Amniotic epithelial cell (primary cell): ENCODE data around the gene BCKDHB.

Experiments
- DNase-seq: peaks from one replicate; pipeline ENCODE4 v3.0.0-alpha.2; 2010; ENCODE audit warnings: low read depth

Gene BCKDHB

GRCh38 chr6:80151635-80152034 is 45.2 kb downstream of the BCKDHB start:
- DNase-seq = no peak

DNA sequence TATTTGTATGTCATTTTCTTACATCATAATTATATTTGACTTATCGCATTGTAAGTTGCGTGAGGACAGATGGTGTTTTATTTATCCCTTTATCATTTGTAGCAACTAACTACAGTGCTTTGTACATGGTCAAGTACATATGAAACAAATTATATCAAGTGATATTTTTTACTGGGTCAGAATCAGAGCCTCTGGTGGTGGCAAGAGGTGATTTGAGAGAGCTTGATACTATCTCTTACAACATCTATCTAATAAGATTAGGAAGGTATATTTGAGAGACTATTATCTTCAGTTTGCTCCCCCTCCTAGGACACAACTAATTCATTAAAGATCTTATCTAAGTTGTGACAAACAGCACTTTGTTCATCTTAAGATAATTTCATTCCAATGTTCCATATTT is 47.7 kb downstream of the BCKDHB start:
- no peak for DNase-seq

DNA sequence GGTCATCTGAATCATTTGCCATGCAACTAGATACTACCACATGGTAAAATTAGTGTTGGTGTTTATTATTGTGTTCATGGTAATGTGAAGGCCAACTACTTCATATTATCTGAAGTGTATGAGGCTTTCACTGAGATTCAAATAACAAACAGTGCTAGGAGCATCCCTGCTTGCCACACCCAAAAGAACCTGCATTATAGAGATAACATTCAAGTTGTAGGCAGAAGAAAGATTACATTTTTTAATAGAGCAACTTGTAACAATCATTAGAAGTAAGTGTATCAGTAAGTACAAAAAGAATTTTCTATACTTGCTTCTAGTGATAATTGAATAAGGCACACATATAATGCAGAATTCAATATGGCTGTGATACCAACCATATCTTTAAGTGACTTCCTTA is 49.8 kb downstream of the BCKDHB start:
- no peak for DNase-seq

GRCh38 chr6:80158478-80158989 is 52.1 kb downstream of the BCKDHB start:
- DNase-seq = no peak

- no peak for DNase-seq
These were observed 55.0 kb downstream of the BCKDHB start for GRCh38 chr6:80161434-80161833.

DNA sequence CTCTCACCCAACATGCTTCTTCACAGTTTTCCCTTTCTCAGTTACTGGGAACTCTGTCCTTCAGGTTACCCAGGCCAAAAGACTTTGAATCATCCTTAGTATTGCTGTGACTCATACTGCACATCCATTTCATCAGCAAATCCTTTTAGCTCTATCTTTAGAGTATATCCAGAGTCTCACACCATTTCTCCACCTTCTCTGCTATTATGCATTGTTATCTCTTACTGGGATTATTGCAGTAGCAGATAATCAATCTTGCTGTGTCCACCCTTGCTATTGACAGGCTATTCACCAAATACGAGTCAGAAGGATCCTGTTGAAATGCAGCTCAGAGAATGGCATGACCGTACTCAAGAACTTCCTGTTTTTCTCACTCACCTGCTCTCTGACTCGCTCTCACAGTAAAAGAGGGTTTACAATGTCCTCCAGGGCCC is 57.3 kb downstream of the BCKDHB start:
- DNase-seq = peak; percentile 85

DNA sequence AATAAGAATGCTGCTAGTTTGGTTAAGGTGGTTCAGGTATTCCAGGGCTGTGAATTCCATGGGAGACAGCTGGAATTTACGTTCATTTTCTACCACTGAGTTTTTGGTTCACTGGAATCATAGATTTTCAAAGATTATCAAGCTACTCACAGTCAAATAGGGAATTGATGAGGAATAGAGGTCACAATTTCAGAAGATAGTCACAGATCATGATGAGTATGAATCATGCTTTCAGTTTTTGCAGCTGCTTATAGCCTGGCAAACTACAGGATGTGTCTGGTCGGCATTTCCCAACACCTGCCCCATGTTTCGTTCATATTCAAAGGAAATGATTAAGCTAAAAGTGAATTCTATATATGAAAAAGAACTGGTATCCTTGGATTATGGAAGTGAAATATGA is 58.7 kb downstream of the BCKDHB start:
- DNase-seq = no peak

DNA sequence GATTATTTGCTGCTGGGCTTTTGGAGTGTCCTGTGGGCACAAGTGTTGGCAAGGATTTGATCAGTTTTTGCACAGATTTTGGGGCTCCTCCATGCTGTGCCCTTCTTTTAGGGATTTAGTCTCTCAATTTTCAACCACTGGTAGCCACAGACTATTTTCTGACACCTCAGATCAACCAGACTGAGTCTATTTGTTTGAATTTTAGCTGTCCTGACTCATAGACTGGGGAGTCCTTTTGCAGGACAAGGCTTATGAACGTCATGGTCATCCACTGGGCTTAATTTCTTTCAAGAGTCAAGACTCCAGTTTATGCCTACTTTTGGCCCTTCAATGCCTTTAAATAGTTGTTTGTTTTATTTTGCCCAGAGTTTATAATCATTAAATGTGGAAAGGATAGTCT is 59.3 kb downstream of the BCKDHB start:
- DNase-seq = no peak

- no peak for DNase-seq
These were observed 64.0 kb downstream of the BCKDHB start for GRCh38 chr6:80170433-80170832.

- no peak for DNase-seq
These were observed 66.9 kb downstream of the BCKDHB start for GRCh38 chr6:80173411-80173810.

DNA sequence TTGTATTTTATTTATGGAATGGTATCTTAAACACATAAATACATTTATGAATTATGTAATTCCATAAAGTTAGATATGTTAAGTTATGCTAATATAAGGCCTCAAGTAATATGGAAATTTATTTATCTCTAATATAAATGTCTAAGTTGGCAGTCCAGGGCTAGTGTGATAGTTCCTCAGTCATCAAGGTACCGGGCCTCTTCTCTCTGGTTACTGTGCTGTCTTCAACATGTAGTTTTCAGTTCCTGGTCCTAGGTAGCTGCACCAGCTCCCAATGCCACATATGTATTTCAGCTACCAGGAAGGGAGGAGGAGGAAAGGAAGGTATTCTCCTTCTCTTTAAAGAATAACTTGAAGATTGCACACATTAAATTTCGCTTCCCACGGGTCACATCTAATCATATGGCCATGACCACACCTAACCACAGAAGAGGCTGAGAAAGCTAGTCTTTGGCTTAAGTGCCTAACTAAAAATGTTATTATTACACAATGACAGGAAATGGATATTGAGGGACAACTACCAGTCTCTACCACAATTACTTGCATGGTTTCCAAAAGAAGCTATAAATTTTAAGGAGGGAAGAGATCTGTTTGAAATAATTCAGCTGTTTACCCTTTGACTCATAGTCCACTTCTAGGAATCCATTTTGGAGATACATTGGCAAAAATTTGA is 68.6 kb downstream of the BCKDHB start:
- DNase-seq = peak; percentile 91

DNA sequence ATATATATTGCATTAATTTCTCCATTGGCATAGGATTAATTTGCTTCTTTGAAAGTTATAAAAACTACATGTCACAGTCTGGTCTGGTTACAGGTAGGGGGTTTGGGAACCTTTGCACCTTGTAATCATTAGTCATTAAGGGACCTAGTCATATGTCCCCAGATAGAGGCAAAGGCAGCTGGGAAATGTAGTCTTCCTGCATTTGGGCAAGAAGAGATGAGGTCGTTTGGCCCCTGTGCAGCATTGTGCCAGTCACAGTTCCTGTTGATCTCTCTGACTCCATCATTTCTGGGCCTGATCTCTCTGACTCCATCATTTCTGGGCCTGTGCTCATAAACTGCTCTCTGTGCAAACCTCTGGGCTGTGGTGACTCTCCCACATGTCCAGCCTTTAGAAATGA is 73.2 kb downstream of the BCKDHB start:
- DNase-seq = no peak

DNA sequence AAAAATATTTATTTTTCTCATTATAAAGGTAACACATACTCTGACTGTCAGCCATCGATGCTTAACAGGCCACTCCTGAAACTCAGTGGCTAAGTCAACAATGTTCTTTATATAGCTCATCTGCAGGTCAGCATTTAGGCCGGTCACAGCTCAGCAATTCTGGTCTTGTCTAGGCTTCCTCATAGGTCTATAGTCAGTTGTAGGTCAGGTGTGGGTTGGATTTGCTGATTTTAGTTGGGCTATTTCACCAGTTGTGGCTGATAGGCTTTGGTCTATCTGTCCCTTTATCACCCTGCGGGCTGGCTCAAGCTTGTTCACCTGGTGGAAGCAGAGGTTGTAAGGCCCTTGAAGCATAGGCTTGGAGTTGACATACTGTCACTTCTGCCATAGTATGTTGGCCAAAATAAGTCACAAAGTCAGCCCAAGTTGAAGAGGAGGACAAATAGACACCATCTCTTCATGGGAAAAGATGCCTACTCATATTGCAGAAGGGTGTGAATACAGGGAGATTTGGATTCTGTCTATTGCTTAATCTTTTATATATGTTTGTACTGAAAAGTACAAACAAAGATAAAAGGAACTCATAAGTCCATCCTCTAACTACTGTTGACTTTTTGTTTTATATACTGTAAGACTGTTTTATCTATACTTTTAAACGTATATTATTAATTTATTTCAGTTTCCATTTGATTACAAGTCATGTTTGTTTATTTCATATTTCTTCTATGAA is 75.0 kb downstream of the BCKDHB start:
- DNase-seq = no peak

GRCh38 chr6:80182308-80182707 is 75.8 kb downstream of the BCKDHB start:
- DNase-seq = peak; percentile 62

GRCh38 chr6:80183019-80183795 is 76.7 kb downstream of the BCKDHB start:
- no peak for DNase-seq

- DNase-seq = no peak
These were observed 79.0 kb downstream of the BCKDHB start for GRCh38 chr6:80185492-80185891.

DNA sequence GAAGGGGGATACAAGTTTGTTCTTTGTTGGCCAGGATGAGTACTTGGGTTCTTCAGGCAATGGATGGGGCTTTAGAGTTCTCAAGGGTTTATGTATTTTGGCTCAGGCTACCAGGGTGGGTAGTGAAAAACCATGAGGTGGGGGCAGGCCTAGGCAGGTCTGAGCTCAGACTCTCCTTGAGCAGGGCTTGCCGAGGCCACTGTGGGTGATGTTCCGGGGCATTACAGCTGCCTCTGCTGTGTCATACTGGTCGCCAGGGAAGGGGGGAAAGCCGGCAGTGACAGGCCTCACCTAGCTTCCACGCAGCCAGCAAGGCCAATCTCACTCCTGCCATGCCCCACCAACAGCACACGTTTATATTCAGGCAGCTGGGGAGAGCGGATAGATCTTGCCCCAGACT is 79.6 kb downstream of the BCKDHB start:
- DNase-seq = no peak

DNA sequence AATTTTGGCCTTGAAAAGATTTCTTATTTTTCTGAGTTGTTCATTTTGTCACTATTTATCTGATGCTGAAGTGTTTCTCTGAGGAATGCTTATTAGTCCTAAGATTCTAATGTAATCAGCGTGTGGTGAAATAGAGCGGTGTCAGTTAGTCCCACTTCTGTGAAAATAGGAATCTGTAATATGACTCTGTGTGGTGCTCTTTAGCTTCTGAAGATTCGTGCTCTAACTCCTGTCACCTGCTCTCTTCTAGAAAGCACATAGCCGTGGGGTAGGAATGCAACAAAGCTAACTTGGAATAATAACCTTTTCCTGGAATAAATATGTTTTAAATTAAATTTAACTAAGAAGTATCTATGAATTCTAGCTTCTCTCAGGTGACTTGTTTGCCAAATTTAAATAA is 90.4 kb downstream of the BCKDHB start:
- DNase-seq = no peak

DNA sequence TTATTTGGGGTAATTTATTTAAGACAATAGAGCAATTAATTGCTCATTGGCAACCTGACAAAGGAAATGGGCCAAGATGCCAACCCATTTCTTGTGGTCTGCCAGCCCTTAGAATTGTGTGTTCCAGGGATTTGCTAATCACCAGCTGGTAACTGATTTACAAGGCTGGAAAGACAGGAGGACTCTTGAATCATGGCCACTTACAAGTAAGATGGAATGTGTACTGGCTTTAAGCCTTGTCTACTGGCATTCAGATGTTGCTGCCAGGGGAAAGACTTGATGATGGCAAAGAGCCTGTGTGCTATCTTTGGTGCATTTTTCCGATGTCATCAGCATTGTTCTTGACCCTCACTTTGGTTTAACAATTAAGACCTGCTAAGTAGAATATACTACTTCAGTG is 91.0 kb downstream of the BCKDHB start:
- DNase-seq = peak; percentile 63

GRCh38 chr6:80197986-80198385 is 91.5 kb downstream of the BCKDHB start:
- no peak for DNase-seq

- DNase-seq = no peak
These were observed 96.8 kb downstream of the BCKDHB start for GRCh38 chr6:80203283-80203682.

DNA sequence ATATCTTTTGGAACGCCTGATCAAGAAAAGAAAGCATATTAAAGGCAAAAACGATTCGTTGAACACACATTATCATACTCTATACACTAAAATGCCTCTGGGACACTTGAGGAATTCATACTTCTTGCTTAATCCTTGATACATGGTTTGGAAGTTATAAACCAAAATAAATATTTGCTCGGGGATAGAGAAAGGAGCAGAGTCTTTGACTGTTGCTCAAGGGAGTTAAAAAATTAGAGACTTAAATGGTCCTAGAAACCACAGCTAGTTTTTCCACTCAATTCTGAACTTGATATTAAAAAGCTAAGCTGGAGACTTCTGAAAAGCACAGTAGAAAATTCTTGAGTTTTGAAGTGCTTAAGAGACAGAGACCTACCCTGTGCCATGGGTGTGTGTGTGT is 98.9 kb downstream of the BCKDHB start:
- DNase-seq = no peak

DNA sequence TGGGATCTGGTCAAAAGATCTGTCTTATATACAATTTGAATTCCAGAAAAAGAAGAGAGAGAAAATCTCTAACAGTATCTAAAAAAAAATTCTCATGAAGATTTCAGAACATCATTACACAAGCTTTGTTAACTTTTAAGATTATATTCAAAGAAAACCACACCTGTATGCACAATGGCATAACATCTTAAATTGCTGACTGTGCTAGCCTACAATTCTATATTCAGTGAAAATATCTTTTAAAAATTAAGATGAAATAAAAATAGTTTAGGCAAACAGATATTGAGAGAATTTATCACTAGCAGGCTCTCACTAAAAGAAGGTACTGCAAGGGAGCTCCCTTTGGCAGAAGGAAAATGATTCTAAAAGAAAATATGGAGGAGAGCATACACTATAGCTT is 100.3 kb downstream of the BCKDHB start:
- DNase-seq = no peak
